Transverse colon (tissue), 4 donors: ENCODE measurements around the gene PDLIM3. TPM values are rescaled to one million over a fixed set of nuclear protein-coding genes. Genes with fewer than 3 reads are reported as not detected.

Source experiments
- DNase-seq: peaks from one replicate; pipeline ENCODE4 v3.0.0-alpha.2; 2019
- H3K27ac ChIP-seq, 4 donors: fragments of 200-600 bp; sonication (generic); 2 replicates each; pipeline ENCODE4 v1.5.1; 2016 to 2018; ENCODE audit warnings: inconsistent platforms in 4 of 4
- H3K27me3 ChIP-seq: fragments of 200-600 bp; sonication (generic); 2 replicates; pipeline ENCODE4 v1.5.1; 2017; ENCODE audit warnings: inconsistent platforms
- H3K36me3 ChIP-seq, 4 donors: fragments of 200-600 bp; sonication (generic); 2 replicates each; pipeline ENCODE4 v1.5.1; 2017 to 2019; ENCODE audit warnings: inconsistent platforms in 4 of 4
- H3K4me1 ChIP-seq, 4 donors: fragments of 200-600 bp; sonication (generic); 2 replicates each; pipeline ENCODE4 v1.5.1; 2017 to 2020; ENCODE audit warnings: inconsistent platforms in 4 of 4
- H3K4me3 ChIP-seq, 4 donors: fragments of 200-600 bp; sonication (generic); 1 replicate in 1 of 4; 2 replicates in 3 of 4; pipeline versions ENCODE4 v1.5.1 to v1.6.1; 2017 to 2019; ENCODE audit warnings: inconsistent platforms in 4 of 4
- H3K9me3 ChIP-seq, 2 donors: fragments of 200-600 bp; sonication (generic); 2 replicates each; pipeline ENCODE4 v1.5.1; 2017 to 2019; ENCODE audit warnings: inconsistent platforms in 2 of 2
- EP300 ChIP-seq: sonication (generic); formaldehyde crosslinking; IDR thresholded peaks from one replicate; pipeline ENCODE4 v1.6.1; 2017; ENCODE audit warnings: antibody characterized with exemption, low read depth
- POLR2A ChIP-seq: fragments of 450-650 bp; IDR thresholded peaks from one replicate; pipeline ENCODE4 v1.6.1; 2016; ENCODE audit warnings: antibody characterized with exemption, mild to moderate bottlenecking, moderate library complexity
- POLR2AphosphoS5 ChIP-seq, 3 donors: sonication (generic); formaldehyde crosslinking; IDR thresholded peaks; one replicate each; pipeline ENCODE4 v1.6.1; 2016; ENCODE audit warnings: antibody characterized with exemption in 3 of 3
- WGBS, 2 donors: methylation state at CpG; one replicate each; pipeline ENCODE4 v1.1.5; 2018; ENCODE audit warnings: low coverage in 1 of 2; 5-methylcytosine and 5-hydroxymethylcytosine counted together
- in situ Hi-C, 4 donors: fragments of 200-750 bp; cut with MboI; loops; one replicate each; pipeline versions ENCODE4 v1.15.0 to v1.15.1; 2017; ENCODE audit warnings: low sequenced_read_pairs in 3 of 4, low pct_ligation_motif_present in 1 of 4, low pct_unique_long_range_greater_than_20kb in 1 of 4
- intact Hi-C: fragments of 100-400 bp; cut with DNase I; formaldehyde crosslinking; loops from one replicate; pipeline ENCODE4 v1.15.1; 2023; ENCODE audit warnings: low total_unique reads
- total RNA-seq, 4 donors: library from RNA; depleted of rRNA; stranded (reverse); fragments of >200 nt; gene quantifications; one replicate each; pipeline ENCODE4 v1.1.0, GENCODE V29; 2016
- TF ChIP-seq, protein P1 (sequence below), 5 experiments: fragments of 200-600 bp in 3 of 5; fragments of 450-650 bp in 2 of 5; sonication (generic) in 3 of 5; IDR thresholded peaks; 1 replicate in 2 of 5; 2 replicates in 3 of 5; pipeline ENCODE4 v1.5.1; 2016 to 2017; ENCODE audit warnings: antibody characterized with exemption in 5 of 5, inconsistent platforms in 3 of 5, mild to moderate bottlenecking in 2 of 5, moderate library complexity in 1 of 5

Gene PDLIM3
- total RNA-seq, 4 donors from 2014 or later, result 81.9 to 209 (median 115) TPM

DNA sequence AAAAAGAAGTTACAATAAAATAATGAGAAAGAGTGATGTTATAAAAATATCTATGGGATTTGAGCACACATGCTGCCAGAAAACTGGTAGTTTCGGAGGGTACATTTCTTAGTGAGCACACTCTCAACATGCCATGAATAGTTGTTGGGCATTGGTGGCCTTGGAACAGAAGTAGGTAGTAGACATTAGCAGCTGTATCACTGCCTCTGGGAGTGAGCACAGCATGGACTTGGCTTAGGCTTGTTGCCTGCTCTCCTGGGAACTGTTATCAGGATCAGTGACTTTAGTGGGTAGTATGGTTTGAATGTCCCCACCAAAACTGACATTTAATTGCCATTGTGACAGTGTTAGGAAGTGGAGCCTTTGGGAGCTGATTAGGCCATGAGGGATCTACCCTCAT, 13.3 kb upstream of the PDLIM3 start:
- Histone ChIP-seq H3K27ac (no peak overlapping the region), H3K9me3 (no peaks in the 10 kb centered on the region), H3K4me3 (no peak overlapping the region), H3K4me1 (no peaks in the 10 kb centered on the region), H3K27me3 (no peaks in the 10 kb centered on the region), H3K36me3 (no peaks in the 10 kb centered on the region)
- 71 to 77% methylated on average over 1 of the region's 1 CpG for WGBS, 2 donors
- TF ChIP-seq, protein P1, sequence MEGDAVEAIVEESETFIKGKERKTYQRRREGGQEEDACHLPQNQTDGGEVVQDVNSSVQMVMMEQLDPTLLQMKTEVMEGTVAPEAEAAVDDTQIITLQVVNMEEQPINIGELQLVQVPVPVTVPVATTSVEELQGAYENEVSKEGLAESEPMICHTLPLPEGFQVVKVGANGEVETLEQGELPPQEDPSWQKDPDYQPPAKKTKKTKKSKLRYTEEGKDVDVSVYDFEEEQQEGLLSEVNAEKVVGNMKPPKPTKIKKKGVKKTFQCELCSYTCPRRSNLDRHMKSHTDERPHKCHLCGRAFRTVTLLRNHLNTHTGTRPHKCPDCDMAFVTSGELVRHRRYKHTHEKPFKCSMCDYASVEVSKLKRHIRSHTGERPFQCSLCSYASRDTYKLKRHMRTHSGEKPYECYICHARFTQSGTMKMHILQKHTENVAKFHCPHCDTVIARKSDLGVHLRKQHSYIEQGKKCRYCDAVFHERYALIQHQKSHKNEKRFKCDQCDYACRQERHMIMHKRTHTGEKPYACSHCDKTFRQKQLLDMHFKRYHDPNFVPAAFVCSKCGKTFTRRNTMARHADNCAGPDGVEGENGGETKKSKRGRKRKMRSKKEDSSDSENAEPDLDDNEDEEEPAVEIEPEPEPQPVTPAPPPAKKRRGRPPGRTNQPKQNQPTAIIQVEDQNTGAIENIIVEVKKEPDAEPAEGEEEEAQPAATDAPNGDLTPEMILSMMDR (IDR thresholded peaks at IDR 0.05), result no peak
- TF ChIP-seq POLR2AphosphoS5 (IDR thresholded peaks at IDR 0.05) (no peak), EP300 (no peak), POLR2A (no peak)
- intact Hi-C loops, result no loop called here
- in situ Hi-C loops, result no loop called here
- no peak for DNase-seq

DNA sequence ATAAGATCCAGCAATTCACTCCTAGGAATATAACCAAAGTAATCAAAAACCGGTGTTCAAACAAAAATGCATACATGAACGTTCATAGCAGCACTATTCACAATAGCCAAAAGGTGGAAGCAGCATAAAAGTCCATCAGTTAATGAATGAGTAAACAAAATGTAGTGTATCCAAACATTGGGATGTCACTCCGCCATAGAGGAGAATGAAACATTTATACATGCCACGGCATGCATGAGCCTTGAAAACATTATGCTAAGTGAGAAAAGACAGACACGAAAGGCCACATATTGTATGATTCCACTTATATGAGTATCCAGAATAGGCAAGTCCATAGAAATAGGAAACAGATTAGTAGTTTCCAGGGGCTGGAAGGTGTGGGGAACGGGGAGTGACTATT, 11.0 kb upstream of the PDLIM3 start:
- Histone ChIP-seq H3K36me3 (no peaks in the 10 kb centered on the region), H3K9me3 (no peaks in the 10 kb centered on the region), H3K27me3 (no peaks in the 10 kb centered on the region), H3K4me3 (no peak overlapping the region), H3K4me1 (peaks cover 0 to 9% (median 0%) of the 10 kb centered on the region in 4 donors), H3K27ac (no peak overlapping the region)
- intact Hi-C loops, result no loop called here
- WGBS, 2 donors, result 68 to 78% methylated on average over 4 to 6 of the region's 6 CpGs
- TF ChIP-seq POLR2AphosphoS5 (IDR thresholded peaks at IDR 0.05), result no peak
- TF ChIP-seq, protein P1 (IDR thresholded peaks at IDR 0.05), result no peak
- no peak for TF ChIP-seq POLR2A
- TF ChIP-seq EP300, result no peak
- DNase-seq, result no peak
- in situ Hi-C loops, result no loop called here

DNA sequence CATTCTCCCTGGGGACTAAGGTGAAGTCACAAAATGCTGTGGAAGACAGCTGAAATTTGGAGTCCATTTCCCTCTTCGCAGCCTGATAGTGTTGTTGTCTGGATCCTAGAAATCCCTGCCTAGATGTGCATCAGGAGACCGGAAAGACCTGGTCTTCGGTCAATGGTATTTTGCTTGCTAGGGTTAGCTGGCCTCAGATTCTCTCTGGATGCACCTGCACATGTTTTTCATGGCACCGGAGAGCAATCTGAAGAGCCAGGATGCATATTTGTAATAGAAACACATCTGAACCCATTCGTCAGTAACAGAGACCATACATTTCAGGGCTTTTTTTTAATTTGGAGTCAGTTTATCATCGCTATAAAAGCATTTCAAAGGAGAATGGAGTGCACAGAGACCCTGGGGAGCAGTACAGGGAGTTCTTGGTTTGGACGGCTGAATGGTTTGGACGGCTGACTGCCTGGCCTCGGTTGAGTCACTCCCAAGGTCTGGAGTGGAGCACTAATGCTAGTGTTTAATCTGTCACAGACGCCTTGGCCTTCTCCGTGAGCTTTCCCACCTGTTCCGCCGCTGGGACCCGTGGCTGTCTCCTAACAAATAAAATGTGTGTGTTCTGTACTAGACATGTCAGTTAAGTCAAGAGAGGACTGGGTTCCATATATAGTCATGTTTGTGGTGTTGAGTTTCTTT, 7.5 kb upstream of the PDLIM3 start:
- H3K4me3 ChIP-seq, result no peak overlapping the region
- peaks cover 17% of the 10 kb centered on the region for H3K27me3 ChIP-seq
- H3K27ac ChIP-seq, result peak overlapping the region; percentile 23 to 42 (median 40)
- no peak for TF ChIP-seq POLR2A
- TF ChIP-seq, protein P1 (IDR thresholded peaks at IDR 0.05), result no peak
- TF ChIP-seq EP300, result no peak
- peak; percentile 68 to 75 (median 71) for TF ChIP-seq POLR2AphosphoS5 (IDR thresholded peaks at IDR 0.05)
- H3K36me3 ChIP-seq, result no peaks in the 10 kb centered on the region
- WGBS, 2 donors, result 66 to 72% methylated on average over 4 to 14 of the region's 14 CpGs
- in situ Hi-C loops (no loop called here), intact Hi-C loops (no loop called here)
- peaks cover 0 to 17% (median 0%) of the 10 kb centered on the region in 4 donors for H3K4me1 ChIP-seq
- DNase-seq, result peak; percentile 58
- no peaks in the 10 kb centered on the region for H3K9me3 ChIP-seq

DNA sequence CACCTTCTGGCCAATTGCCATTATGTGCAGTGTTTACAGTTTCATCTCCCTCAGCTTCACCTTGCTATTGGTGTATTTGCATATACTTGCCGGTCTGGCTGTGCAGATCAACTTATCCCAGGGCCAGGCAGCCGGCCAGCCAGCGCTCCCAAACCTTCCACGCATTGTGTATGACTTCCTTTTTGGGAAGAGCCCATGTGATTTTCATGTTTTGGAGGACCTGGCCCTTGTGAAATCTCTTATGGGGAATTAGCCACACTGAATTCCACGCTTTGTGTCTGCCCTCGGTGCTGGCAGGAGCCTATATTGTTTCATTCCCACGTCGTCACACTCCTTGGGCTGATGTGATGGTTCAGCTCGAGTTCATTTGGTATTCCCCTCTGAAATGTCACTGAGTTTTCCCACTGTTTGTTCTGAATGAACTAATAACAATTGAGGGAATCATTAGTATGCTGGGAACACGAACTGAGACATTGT, 6.0 kb upstream of the PDLIM3 start:
- 30 to 47% methylated on average over 2 to 10 of the region's 10 CpGs for WGBS, 2 donors
- peak; percentile 23 for DNase-seq
- intact Hi-C loops, result no loop called here
- peaks cover 0 to 17% (median under 1%) of the 10 kb centered on the region in 4 donors for H3K4me1 ChIP-seq
- TF ChIP-seq, protein P1 (IDR thresholded peaks at IDR 0.05), result no peak
- TF ChIP-seq POLR2AphosphoS5 (IDR thresholded peaks at IDR 0.05) (no peak), EP300 (no peak)
- in situ Hi-C loops, result no loop called here
- H3K36me3 ChIP-seq, result no peaks in the 10 kb centered on the region
- no peaks in the 10 kb centered on the region for H3K9me3 ChIP-seq
- H3K27ac ChIP-seq, result peak overlapping the region; percentile 11 to 58 (median 44)
- H3K4me3 ChIP-seq, result no peak overlapping the region
- H3K27me3 ChIP-seq, result peaks cover 30% of the 10 kb centered on the region
